Stomach (tissue), 4 donors: ENCODE data around the gene RPTOR.

ENCODE experiments used
- EP300 ChIP-seq: sonication (generic); formaldehyde crosslinking; IDR thresholded peaks from one replicate; pipeline ENCODE4 v1.6.1; 2017; ENCODE audit warnings: antibody characterized with exemption
- POLR2A ChIP-seq, 4 donors: fragments of 450-650 bp; IDR thresholded peaks; one replicate each; pipeline ENCODE4 v1.6.1; 2016; ENCODE audit warnings: antibody characterized with exemption in 4 of 4, control low read depth in 2 of 4, mild to moderate bottlenecking in 1 of 4, moderate library complexity in 1 of 4
- POLR2AphosphoS5 ChIP-seq, 3 donors: sonication (generic); formaldehyde crosslinking; IDR thresholded peaks; one replicate each; pipeline ENCODE4 v1.6.1; 2016; ENCODE audit warnings: antibody characterized with exemption in 3 of 3
- TF ChIP-seq, protein P1 (sequence below), 7 experiments: fragments of 450-650 bp in 4 of 7; fragments of 200-600 bp in 3 of 7; sonication (generic) in 3 of 7; IDR thresholded peaks; one replicate each; pipeline ENCODE4 v1.5.1; 2016 to 2019; ENCODE audit warnings: antibody characterized with exemption in 7 of 7, control low read depth in 2 of 7, mild to moderate bottlenecking in 1 of 7

DNA sequence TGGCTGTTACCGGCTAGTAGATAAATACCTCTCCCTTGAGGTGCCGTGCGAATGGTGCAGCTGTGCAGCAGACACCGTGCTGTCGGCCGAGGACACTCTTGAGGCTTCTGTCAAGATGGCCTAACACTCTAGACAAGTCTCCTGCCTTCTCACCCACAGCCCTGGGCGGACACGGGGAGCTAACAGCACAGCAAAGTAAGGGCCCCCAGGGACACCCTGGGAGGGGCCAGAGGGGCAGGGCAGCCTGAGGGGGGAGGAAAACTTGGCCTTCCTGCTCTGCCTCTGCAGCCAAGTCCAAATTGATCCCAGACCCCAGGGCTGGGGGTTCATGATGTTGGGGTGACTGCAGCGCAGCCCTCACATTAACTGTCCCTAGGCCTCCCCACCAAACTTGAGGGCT is 210.2 kb downstream of the RPTOR start:
- TF ChIP-seq, protein P1, sequence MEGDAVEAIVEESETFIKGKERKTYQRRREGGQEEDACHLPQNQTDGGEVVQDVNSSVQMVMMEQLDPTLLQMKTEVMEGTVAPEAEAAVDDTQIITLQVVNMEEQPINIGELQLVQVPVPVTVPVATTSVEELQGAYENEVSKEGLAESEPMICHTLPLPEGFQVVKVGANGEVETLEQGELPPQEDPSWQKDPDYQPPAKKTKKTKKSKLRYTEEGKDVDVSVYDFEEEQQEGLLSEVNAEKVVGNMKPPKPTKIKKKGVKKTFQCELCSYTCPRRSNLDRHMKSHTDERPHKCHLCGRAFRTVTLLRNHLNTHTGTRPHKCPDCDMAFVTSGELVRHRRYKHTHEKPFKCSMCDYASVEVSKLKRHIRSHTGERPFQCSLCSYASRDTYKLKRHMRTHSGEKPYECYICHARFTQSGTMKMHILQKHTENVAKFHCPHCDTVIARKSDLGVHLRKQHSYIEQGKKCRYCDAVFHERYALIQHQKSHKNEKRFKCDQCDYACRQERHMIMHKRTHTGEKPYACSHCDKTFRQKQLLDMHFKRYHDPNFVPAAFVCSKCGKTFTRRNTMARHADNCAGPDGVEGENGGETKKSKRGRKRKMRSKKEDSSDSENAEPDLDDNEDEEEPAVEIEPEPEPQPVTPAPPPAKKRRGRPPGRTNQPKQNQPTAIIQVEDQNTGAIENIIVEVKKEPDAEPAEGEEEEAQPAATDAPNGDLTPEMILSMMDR (IDR thresholded peaks at IDR 0.05) = no peak
- TF ChIP-seq POLR2AphosphoS5 (IDR thresholded peaks at IDR 0.05) (no peak), POLR2A (IDR thresholded peaks at IDR 0.05) (no peak), EP300 (no peak)
